CD8-positive, alpha-beta memory T cell (primary cell): ENCODE data around the gene AGPS. TPM values are rescaled to one million over a fixed set of nuclear protein-coding genes. Genes with fewer than 3 reads are reported as not detected.
A peak's percentile ranks its signal among the peaks of the same experiment; 100 is the strongest.
"Not testable (repeated sequence)": the region's sequence is repeated elsewhere in the genome, so short reads cannot be mapped to it uniquely, and the experiment has no call there.

Experiments used
- CTCF ChIA-PET: fragments of 350-600 bp; sonication (Branson Sonifier 250); formaldehyde crosslinking; loops from one replicate; lab custom pipeline; 2021; ENCODE audit warnings: antibody characterized with exemption; lab: Charles Lee
- POLR2A ChIA-PET: fragments of 350-600 bp; sonication (Branson Sonifier 250); formaldehyde crosslinking; loops from one replicate; lab custom pipeline; 2021; ENCODE audit warnings: antibody characterized with exemption; lab: Charles Lee
- DNase-seq, 5 donors: peaks; one replicate each; pipeline versions ENCODE4 v3.0.0 to v3.0.0-alpha.2; 2020 to 2022; ENCODE audit warnings: mixed read lengths in 1 of 5
- H3K27ac ChIP-seq: one replicate; pipeline ENCODE4 v1.7.0; 2013; ENCODE audit warnings: low read depth, mild to moderate bottlenecking, low read length, moderate library complexity
- H3K27me3 ChIP-seq: 2 replicates; pipeline ENCODE4 v1.7.0; 2013; ENCODE audit warnings: low read length, mild to moderate bottlenecking; ENCODE audit not compliant: insufficient read depth, poor library complexity, severe bottlenecking
- H3K36me3 ChIP-seq: 2 replicates; pipeline ENCODE4 v1.7.0; 2013; ENCODE audit warnings: mild to moderate bottlenecking, low read length, moderate library complexity; ENCODE audit not compliant: insufficient read depth
- H3K4me1 ChIP-seq: 2 replicates; pipeline ENCODE4 v1.7.0; 2013; ENCODE audit warnings: mild to moderate bottlenecking, low read length, moderate library complexity; ENCODE audit not compliant: insufficient read depth
- H3K4me3 ChIP-seq: 2 replicates; pipeline ENCODE4 v1.7.0; 2013; ENCODE audit warnings: mild to moderate bottlenecking, low read length
- H3K9me3 ChIP-seq: 2 replicates; pipeline ENCODE4 v1.7.0; 2013; ENCODE audit warnings: mild to moderate bottlenecking, low read length
- H3K27ac Mint-ChIP-seq, 8 donors: one replicate each; pipeline ENCODE4 v1.8.0; 2020 to 2021; ENCODE audit warnings: mixed read lengths in 8 of 8, mild to moderate bottlenecking in 6 of 8, inconsistent platforms in 3 of 8, moderate library complexity in 3 of 8
- H3K27me3 Mint-ChIP-seq, 2 donors: one replicate each; pipeline ENCODE4 v1.8.0; 2020 to 2021; ENCODE audit warnings: mixed read lengths in 2 of 2, mild to moderate bottlenecking in 1 of 2, moderate library complexity in 1 of 2
- H3K36me3 Mint-ChIP-seq, 3 donors: one replicate each; pipeline ENCODE4 v1.8.0; 2020 to 2021; ENCODE audit warnings: mixed read lengths in 3 of 3, inconsistent platforms in 1 of 3, mild to moderate bottlenecking in 1 of 3
- H3K4me1 Mint-ChIP-seq, 3 donors: one replicate each; pipeline ENCODE4 v1.8.0; 2020 to 2021; ENCODE audit warnings: mixed read lengths in 3 of 3, inconsistent platforms in 1 of 3, mild to moderate bottlenecking in 1 of 3
- H3K4me3 Mint-ChIP-seq, 7 donors: one replicate each; pipeline ENCODE4 v1.8.0; 2020 to 2021; ENCODE audit warnings: mixed read lengths in 7 of 7, mild to moderate bottlenecking in 6 of 7, moderate library complexity in 4 of 7, inconsistent platforms in 2 of 7
- H3K9me3 Mint-ChIP-seq, 5 donors: one replicate each; pipeline ENCODE4 v1.8.0; 2020 to 2022; ENCODE audit warnings: mixed read lengths in 5 of 5, mild to moderate bottlenecking in 3 of 5, moderate library complexity in 2 of 5, inconsistent platforms in 1 of 5
- polyA plus RNA-seq: library from polyadenylated mRNA; unstranded; fragments of 300-500 nt; fragmentation: Illumina TruSeq; gene quantifications from one replicate; pipeline ENCODE4 v1.2.3, GENCODE V29; 2021
- total RNA-seq, 2 experiments: library from RNA; stranded (reverse); gene quantifications; one replicate each; pipeline ENCODE4 v1.2.3, GENCODE V29; 2021

AGPS gene
- total and polyA plus RNA-seq, 3 experiments from 2014 or later = 15.5 to 65.1 (median 64.3) TPM

GRCh38 chr2:177545981-177546585, 153.5 kb downstream of the AGPS start:
- no peaks in the 10 kb centered on the region for H3K27me3 ChIP-seq
- H3K36me3 Mint-ChIP-seq = peaks cover 0 to 3% (median 0%) of the 10 kb centered on the region in 3 donors
- H3K27ac ChIP-seq = no peak overlapping the region
- peaks cover 0 to 4% (median 0%) of the 10 kb centered on the region in 5 donors for H3K9me3 Mint-ChIP-seq
- ChIA-PET CTCF (no interaction called here), POLR2A (no interaction called here)
- DNase-seq = no peak
- no peak overlapping the region for H3K4me3 Mint-ChIP-seq
- no peaks in the 10 kb centered on the region for H3K36me3 ChIP-seq
- H3K4me1 ChIP-seq = no peaks in the 10 kb centered on the region
- no peak overlapping the region for H3K4me3 ChIP-seq
- H3K27ac Mint-ChIP-seq = no peak overlapping the region
- peaks cover 0 to 4% (median 0%) of the 10 kb centered on the region in 3 donors for H3K4me1 Mint-ChIP-seq
- H3K27me3 Mint-ChIP-seq = no peaks in the 10 kb centered on the region
- H3K9me3 ChIP-seq = no peaks in the 10 kb centered on the region

- no peak for DNase-seq
- Mint-ChIP-seq H3K27me3 (no peaks in the 10 kb centered on the region), H3K27ac (no peak overlapping the region), H3K4me1 (peaks cover under 1 to 4% (median 4%) of the 10 kb centered on the region in 3 donors), H3K4me3 (no peak overlapping the region), H3K36me3 (peaks cover 0 to 3% (median 0%) of the 10 kb centered on the region in 3 donors), H3K9me3 (peaks cover 0 to 4% (median 0%) of the 10 kb centered on the region in 5 donors)
- Histone ChIP-seq H3K27me3 (no peaks in the 10 kb centered on the region), H3K4me3 (no peak overlapping the region), H3K4me1 (peaks cover 4% of the 10 kb centered on the region), H3K9me3 (no peaks in the 10 kb centered on the region), H3K36me3 (no peaks in the 10 kb centered on the region), H3K27ac (no peak overlapping the region)
- ChIA-PET CTCF (no interaction called here), POLR2A (no interaction called here)
Observed at GRCh38 chr2:177547122-177547521, 154.5 kb downstream of the AGPS start.

DNA sequence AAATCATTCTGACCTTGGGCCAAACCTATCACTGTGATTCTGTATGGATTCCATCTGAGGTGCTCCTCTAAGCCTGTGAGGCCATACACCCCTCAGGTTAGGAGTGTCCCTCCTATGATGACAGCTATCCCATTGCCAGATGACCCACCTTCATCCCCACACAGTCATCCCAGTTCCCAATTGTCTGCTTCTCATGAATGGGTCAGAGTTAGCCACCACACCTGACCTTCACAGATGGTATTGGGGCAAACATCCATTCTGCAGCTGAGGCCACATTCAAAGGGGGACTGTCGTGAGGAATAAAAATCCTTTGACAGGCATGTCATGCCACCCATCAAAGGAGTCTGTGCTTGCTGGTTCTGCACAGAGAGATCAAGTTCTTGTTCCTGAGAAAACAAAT, 155.2 kb downstream of the AGPS start:
- Histone ChIP-seq H3K36me3 (no peaks in the 10 kb centered on the region), H3K27me3 (no peaks in the 10 kb centered on the region), H3K9me3 (no peaks in the 10 kb centered on the region), H3K27ac (no peak overlapping the region), H3K4me3 (no peak overlapping the region), H3K4me1 (peaks cover 5% of the 10 kb centered on the region)
- POLR2A ChIA-PET = no interaction called here
- Mint-ChIP-seq H3K4me1 (peaks cover 3 to 10% (median 4%) of the 10 kb centered on the region in 3 donors), H3K9me3 (peaks cover 0 to 4% (median 0%) of the 10 kb centered on the region in 5 donors), H3K27me3 (peaks cover 0 to 3% of the 10 kb centered on the region in 2 donors), H3K4me3 (no peak overlapping the region), H3K27ac (no peak overlapping the region), H3K36me3 (peaks cover 0 to 4% (median 3%) of the 10 kb centered on the region in 3 donors)
- CTCF ChIA-PET = no interaction called here
- DNase-seq = no peak

DNA sequence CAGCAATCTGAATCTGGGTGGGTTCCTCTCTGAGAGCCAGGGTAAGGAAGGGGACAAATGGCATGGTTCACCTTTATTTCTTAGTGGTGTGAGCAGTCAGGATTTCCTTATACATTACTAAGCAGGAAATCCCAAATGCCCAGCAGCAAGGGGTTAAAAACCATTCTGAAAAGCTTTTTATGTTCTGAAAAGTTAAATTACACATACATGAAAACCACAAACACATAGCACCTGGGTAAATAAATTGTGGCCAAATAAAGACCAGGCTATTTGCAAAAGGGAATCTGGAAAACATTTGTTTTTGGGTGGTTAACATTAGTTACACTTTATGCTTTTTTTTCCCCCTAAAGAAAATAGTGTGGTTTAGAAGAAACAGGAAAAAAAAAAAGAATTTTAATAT, 156.1 kb downstream of the AGPS start:
- ChIA-PET CTCF (no interaction called here), POLR2A (no interaction called here)
- no peaks in the 10 kb centered on the region for H3K36me3 ChIP-seq
- peaks cover 9 to 19% (median 12%) of the 10 kb centered on the region in 3 donors for H3K4me1 Mint-ChIP-seq
- peaks cover 0 to 6% of the 10 kb centered on the region in 2 donors for H3K27me3 Mint-ChIP-seq
- no peak overlapping the region for H3K27ac ChIP-seq
- DNase-seq = no peak
- H3K36me3 Mint-ChIP-seq = peaks cover 0 to 8% (median 3%) of the 10 kb centered on the region in 3 donors
- no peak overlapping the region for H3K4me3 ChIP-seq
- H3K9me3 Mint-ChIP-seq = peaks cover 0 to 4% (median 0%) of the 10 kb centered on the region in 5 donors
- peak overlapping the region in 1 of 7 donors; percentile 32 for H3K4me3 Mint-ChIP-seq
- no peaks in the 10 kb centered on the region for H3K27me3 ChIP-seq
- H3K9me3 ChIP-seq = no peaks in the 10 kb centered on the region
- H3K27ac Mint-ChIP-seq = peak overlapping the region in 1 of 8 donors; percentile 65
- peaks cover 5% of the 10 kb centered on the region for H3K4me1 ChIP-seq

GRCh38 chr2:177549171-177549570, 156.6 kb downstream of the AGPS start:
- ChIA-PET POLR2A (no interaction called here), CTCF (no interaction called here)
- Mint-ChIP-seq H3K36me3 (peaks cover 0 to 8% (median 3%) of the 10 kb centered on the region in 3 donors), H3K27ac (peak overlapping the region in 1 of 8 donors; percentile 65), H3K4me3 (peak overlapping the region in 1 of 7 donors; percentile 32), H3K27me3 (peaks cover 0 to 7% of the 10 kb centered on the region in 2 donors), H3K4me1 (peaks cover 9 to 20% (median 13%) of the 10 kb centered on the region in 3 donors), H3K9me3 (peaks cover 0 to 4% (median 0%) of the 10 kb centered on the region in 5 donors)
- DNase-seq = no peak
- Histone ChIP-seq H3K9me3 (no peaks in the 10 kb centered on the region), H3K36me3 (no peaks in the 10 kb centered on the region), H3K27me3 (no peaks in the 10 kb centered on the region), H3K4me1 (peaks cover 5% of the 10 kb centered on the region), H3K4me3 (no peak overlapping the region), H3K27ac (no peak overlapping the region)

DNA sequence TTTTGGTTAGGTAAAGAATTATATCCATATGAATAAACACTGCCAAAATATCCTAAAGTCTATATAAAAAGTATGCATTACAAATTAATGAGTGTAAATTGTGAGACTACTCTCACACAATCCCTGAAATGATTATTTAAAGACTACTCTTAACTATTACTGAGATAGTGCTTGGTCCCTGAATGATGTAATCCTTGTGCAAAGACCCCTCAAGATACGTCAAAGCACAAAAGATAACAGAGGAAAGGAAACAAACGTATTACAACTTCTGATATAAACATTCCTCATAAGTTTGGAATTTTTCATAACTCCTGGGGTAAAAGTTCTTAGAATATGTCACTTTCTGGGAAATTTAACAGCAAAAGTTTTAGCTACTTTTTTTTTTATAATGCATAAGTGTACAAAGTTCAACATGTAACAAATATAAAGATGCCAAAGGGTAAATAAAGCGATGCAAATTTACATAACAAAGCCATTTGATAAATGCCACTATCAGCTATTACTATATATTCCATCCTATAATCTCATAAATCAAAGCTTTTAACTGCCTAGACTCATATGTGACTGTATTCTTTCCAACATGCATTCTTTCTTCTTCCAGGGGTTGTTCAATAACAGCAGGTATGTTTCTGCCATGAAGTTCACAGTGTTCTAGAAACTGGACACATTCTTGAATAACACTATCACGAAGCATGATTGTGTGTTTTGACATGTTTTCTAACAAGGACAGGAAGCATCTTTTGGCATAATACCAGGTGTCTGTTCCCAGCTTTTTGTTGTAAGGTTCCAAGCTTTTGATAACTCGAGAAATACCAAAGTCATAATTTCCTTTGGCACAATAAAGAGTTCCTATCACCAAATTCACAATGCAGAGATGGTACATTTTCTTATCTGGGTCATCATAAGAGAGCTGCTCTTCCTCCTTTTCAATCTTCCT, 158.0 kb downstream of the AGPS start:
- peaks cover 0 to 8% (median 3%) of the 10 kb centered on the region in 3 donors for H3K36me3 Mint-ChIP-seq
- DNase-seq = no peak
- Histone ChIP-seq H3K27me3 (no peaks in the 10 kb centered on the region), H3K4me3 (no peak overlapping the region), H3K27ac (no peak overlapping the region), H3K36me3 (no peaks in the 10 kb centered on the region), H3K4me1 (peaks cover 5% of the 10 kb centered on the region), H3K9me3 (no peaks in the 10 kb centered on the region)
- H3K27me3 Mint-ChIP-seq = peaks cover 0 to 7% of the 10 kb centered on the region in 2 donors
- peaks cover 9 to 20% (median 13%) of the 10 kb centered on the region in 3 donors for H3K4me1 Mint-ChIP-seq
- ChIA-PET POLR2A (no interaction called here), CTCF (no interaction called here)
- H3K4me3 Mint-ChIP-seq = peak overlapping the region in 4 of 7 donors; percentile 5 to 31 (median 18)
- peaks cover 0 to 4% (median 0%) of the 10 kb centered on the region in 5 donors for H3K9me3 Mint-ChIP-seq
- peak overlapping the region in 6 of 8 donors; percentile 1 to 100 (median 77) for H3K27ac Mint-ChIP-seq

DNA sequence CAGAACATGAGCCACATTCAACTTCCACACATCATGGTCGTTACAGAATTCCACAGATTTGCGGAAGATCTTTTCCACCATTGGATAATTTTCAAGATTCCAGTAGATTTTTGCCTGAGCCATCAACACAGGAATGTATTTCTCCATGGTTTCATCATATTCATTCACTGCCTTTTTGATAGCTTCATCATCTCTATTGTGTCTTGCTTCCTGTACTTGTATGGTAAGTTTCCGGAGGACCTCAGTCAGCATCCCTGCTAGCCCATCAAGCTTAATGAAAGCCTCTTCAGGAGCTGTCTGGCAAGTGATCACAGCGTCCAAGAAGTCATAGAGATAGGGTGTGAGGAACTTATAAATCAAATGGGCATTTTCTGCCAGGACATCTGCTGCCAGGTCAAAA, 158.8 kb downstream of the AGPS start:
- H3K9me3 ChIP-seq, H3K36me3 ChIP-seq, H3K4me1 ChIP-seq, CTCF ChIA-PET, H3K27ac ChIP-seq, DNase-seq, H3K4me3 ChIP-seq, H3K27me3 ChIP-seq, H3K36me3 Mint-ChIP-seq, H3K9me3 Mint-ChIP-seq, H3K27me3 Mint-ChIP-seq: not testable (repeated sequence)
- H3K4me3 Mint-ChIP-seq = peak overlapping the region; percentile 5 to 96 (median 53)
- POLR2A ChIA-PET = interaction anchor here (0.6 kb wide), 1 partner anchor 216 kb away, joined by 3 read pairs; no protein-coding TSS in a partner anchor
- peaks cover 9 to 20% (median 13%) of the 10 kb centered on the region in 3 donors for H3K4me1 Mint-ChIP-seq
- H3K27ac Mint-ChIP-seq = peak overlapping the region in 7 of 8 donors; percentile 4 to 100 (median 86)
